Astrocyte of the cerebellum (primary cell): Measurements from ENCODE around the gene GAPDH.

Source experiments
- DNase-seq: peaks from one replicate; pipeline ENCODE4 v3.0.0-alpha.2; 2011; ENCODE audit warnings: low read depth
- H3K4me3 ChIP-seq: 2 replicates; pipeline ENCODE4 v1.5.1; 2011; ENCODE audit warnings: mild to moderate bottlenecking, low read depth, low read length, moderate library complexity
- in situ Hi-C: cut with HindIII; loops from 2 replicates; pipeline ENCODE4 v1.10.0; 2017; ENCODE audit warnings: low sequenced_read_pairs
- TF ChIP-seq, protein P1 (sequence below): IDR thresholded peaks from 2 replicates; pipeline ENCODE4 v1.5.1; 2012; ENCODE audit warnings: low read length, low read depth, moderate library complexity, mild to moderate bottlenecking; ENCODE audit errors: missing control alignments

GAPDH gene

DNA sequence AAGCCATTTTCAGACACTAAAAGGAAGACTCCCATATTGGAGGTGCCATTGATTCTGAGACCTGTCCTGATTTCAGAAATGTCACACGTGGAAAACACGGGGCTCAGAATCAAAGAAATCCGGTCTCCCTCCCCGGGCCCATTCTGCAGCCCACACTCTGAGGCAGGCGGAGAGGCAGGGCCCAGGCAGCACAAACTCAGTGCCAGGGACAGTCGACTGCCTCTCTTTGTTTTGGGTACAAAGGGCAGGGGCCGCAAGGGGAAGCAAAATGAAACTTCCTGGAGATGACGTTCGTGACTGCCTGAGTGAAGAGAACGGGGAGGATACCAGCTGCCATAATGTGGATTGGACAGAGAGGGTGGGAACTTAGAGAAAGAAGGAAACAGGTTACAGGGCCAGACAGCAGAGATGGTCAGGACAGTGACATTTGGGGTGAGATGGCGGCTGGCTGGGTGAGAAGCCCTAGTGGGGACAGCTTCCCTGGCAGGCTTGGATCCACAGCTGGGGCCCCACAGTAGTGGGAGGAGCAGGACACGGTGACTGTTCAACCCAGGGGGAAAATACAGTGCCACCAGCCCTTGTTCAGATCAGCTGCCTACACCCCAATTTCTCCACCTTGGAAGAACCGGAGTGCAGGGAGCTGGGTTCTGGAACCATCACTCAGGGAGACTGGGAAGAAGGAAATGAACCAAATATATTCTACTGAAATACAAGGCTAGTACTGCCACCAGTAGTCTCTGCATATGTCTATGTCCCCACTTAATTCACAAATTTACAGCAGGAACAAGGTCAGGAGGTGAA, 8.1 kb downstream of the GAPDH start:
- in situ Hi-C loops: no loop called here
- no peak for DNase-seq
- no peak overlapping the region for H3K4me3 ChIP-seq
- TF ChIP-seq, protein P1, sequence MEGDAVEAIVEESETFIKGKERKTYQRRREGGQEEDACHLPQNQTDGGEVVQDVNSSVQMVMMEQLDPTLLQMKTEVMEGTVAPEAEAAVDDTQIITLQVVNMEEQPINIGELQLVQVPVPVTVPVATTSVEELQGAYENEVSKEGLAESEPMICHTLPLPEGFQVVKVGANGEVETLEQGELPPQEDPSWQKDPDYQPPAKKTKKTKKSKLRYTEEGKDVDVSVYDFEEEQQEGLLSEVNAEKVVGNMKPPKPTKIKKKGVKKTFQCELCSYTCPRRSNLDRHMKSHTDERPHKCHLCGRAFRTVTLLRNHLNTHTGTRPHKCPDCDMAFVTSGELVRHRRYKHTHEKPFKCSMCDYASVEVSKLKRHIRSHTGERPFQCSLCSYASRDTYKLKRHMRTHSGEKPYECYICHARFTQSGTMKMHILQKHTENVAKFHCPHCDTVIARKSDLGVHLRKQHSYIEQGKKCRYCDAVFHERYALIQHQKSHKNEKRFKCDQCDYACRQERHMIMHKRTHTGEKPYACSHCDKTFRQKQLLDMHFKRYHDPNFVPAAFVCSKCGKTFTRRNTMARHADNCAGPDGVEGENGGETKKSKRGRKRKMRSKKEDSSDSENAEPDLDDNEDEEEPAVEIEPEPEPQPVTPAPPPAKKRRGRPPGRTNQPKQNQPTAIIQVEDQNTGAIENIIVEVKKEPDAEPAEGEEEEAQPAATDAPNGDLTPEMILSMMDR: no peak

DNA sequence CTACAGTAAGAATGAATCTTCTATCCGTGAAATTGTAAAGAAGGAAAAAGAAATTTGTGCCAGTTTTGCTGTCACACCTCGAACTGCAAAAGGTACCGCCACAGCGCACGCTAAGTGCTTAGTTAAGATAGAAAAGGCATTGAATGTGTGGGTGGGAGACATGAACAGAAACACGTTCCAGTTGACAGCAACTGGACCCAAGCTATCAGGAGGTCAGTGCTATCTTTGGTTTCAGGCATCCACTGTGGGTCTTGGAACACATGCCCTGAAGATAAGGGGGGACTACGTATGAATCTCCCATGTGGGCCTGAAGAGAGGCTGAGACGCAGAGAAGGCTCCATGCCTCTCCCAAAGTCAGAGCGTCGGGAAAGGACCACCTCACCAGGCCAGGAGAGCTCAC, 11.7 kb downstream of the GAPDH start:
- no peak overlapping the region for H3K4me3 ChIP-seq
- in situ Hi-C loops: no loop called here
- no peak for DNase-seq
- TF ChIP-seq, protein P1: no peak

DNA sequence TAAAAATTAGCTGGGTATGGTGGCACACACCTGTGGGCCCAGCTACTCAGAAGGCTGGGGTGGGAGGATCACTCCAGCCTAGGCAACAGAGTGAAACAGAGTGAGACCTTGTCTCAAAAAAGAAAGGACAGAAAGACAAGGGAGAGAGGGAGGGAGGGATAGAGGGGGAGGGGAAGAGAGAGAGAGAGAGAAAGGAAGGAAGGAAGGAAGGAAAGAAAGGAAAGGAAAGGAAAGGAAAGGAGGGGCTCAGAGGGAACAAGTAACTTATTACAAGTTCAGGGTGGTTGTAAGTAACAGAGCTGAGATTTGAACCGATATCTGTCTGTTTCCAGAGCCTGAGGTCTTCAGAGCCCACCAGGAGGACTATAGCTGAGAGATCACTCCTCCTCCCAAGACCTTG, 13.2 kb downstream of the GAPDH start:
- in situ Hi-C loops: no loop called here
- DNase-seq: no peak
- TF ChIP-seq, protein P1: no peak
- no peak overlapping the region for H3K4me3 ChIP-seq

DNA sequence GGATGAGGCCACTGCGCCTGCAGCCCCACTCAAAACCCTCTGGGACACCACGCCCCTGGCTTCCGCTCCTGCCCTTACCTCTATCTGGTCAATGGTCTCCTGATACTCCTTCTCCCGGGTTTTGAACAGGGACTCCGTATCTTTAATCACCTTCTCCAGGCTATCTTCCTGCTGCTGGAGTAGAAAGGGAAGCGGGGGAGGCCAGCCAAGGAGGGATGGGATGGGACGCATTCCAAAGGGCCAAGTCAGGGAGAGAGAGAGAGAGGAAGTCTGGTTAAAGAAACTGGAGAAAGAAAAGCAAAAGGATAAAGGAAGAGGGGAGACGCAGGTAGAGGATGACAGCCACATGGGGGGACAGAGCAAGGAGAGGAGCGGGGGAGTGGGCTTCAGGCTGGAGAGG, 13.7 kb downstream of the GAPDH start:
- in situ Hi-C loops: no loop called here
- TF ChIP-seq, protein P1: no peak
- DNase-seq: no peak
- no peak overlapping the region for H3K4me3 ChIP-seq

DNA sequence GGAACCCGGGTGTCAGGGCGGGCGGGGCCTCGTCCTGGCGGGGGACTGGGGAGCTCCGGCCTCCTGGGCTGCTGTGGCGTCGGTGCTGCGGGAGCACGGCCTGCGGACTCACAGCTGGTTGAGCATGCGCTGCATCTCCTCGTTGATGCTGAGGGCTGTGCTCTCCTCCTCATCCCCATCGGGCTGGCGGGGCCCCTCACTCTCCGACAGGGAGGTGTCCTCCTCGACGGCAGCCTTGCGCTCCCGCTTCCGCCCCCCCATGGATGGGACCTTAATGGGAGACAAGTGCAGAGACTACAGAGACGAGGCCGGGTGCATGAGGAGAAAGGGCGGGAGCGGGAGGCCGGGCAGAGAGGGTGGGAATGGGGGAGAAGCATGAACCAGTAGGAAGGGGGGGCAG, 14.2 kb downstream of the GAPDH start:
- in situ Hi-C loops: no loop called here
- DNase-seq: no peak
- TF ChIP-seq, protein P1: no peak
- no peak overlapping the region for H3K4me3 ChIP-seq

DNA sequence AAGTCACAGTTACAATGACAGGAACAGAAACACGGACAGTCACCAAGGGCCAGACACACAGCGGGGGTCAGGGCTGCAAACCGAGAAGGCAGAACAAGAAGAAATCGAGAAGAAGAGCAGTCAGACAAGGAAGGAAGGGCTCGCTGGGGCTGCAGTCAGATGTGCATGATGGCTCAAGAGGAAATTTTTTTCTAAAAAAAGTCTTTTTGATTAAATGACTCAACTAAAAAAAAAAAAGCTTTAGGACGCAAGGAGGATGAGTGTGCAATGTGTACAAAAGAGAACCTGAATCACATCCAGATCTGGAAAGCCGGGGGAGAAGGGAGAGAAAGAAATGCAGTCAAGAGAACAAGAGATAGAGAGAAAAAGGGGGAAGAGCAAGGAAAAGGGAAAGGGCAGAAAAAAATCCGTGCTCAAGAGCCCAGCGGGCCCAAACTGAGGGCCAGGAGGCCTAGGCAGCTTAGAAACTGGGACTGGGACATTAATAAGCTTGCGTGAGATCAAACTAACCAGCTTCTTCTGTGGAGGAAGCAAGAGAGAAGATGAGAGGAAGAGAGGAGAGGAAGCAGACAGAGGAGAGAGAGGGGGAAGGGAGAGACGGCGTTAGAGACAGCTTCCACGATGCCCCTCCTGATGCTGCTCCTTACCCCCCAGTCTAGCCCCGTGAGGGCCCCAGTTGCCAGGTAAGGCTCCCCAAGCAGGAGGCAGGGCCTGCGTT, 14.8 kb downstream of the GAPDH start:
- in situ Hi-C loops: no loop called here
- TF ChIP-seq, protein P1: no peak
- no peak overlapping the region for H3K4me3 ChIP-seq
- no peak for DNase-seq
